ENCODE data around the gene PHLDB3.

DNA sequence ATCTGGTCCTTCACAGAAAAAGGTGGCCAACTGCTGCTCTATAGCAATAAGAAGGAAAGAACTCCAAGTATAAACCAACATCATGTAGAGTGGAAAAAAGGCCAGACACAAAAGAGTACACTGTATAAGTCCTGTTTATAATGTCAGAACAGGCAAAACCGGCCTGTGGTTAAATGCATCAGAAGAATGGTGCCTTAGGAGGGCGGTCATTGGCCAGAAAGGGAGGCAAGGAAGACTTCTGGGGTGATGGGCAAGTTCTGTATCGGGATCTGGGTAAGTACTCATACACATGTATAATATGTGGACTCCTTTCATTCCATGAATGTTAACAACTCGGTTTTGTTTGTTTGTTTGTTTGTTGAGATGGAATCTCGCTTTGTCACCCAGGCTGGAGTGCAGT is 18.4 kb upstream of the PHLDB3 start:
- no peak for TF ChIP-seq POLR2AphosphoS5 (IDR thresholded peaks at IDR 0.05)
- TF ChIP-seq, protein P1, sequence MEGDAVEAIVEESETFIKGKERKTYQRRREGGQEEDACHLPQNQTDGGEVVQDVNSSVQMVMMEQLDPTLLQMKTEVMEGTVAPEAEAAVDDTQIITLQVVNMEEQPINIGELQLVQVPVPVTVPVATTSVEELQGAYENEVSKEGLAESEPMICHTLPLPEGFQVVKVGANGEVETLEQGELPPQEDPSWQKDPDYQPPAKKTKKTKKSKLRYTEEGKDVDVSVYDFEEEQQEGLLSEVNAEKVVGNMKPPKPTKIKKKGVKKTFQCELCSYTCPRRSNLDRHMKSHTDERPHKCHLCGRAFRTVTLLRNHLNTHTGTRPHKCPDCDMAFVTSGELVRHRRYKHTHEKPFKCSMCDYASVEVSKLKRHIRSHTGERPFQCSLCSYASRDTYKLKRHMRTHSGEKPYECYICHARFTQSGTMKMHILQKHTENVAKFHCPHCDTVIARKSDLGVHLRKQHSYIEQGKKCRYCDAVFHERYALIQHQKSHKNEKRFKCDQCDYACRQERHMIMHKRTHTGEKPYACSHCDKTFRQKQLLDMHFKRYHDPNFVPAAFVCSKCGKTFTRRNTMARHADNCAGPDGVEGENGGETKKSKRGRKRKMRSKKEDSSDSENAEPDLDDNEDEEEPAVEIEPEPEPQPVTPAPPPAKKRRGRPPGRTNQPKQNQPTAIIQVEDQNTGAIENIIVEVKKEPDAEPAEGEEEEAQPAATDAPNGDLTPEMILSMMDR (IDR thresholded peaks at IDR 0.05), result no peak
- no peak for TF ChIP-seq EP300 (IDR thresholded peaks at IDR 0.05)

Data from sigmoid colon (tissue), 4 donors.